DOHH2 (cell line): ENCODE measurements around the gene SLC49A3.

Experiments
- H3F3A ChIP-seq: fragments of 200-600 bp; sonication (generic), shearing (Covaris generic); 2 replicates; pipeline ENCODE4 v1.6.0; 2016; ENCODE audit warnings: antibody characterized with exemption, mild to moderate bottlenecking; ENCODE audit not compliant: control insufficient read depth, insufficient read depth
- H3K27ac ChIP-seq: fragments of 200-600 bp; sonication (generic); 2 replicates; pipeline ENCODE4 v1.5.1; 2014; ENCODE audit warnings: low read depth, mild to moderate bottlenecking, low read length, moderate library complexity
- H3K27me3 ChIP-seq: fragments of 200-600 bp; sonication (generic); 2 replicates; pipeline ENCODE4 v1.6.1; 2014; ENCODE audit warnings: mild to moderate bottlenecking, low read length, mixed read lengths; ENCODE audit not compliant: control insufficient read depth
- H3K36me3 ChIP-seq: fragments of 200-600 bp; sonication (generic); 2 replicates; pipeline ENCODE4 v1.6.1; 2014; ENCODE audit warnings: mild to moderate bottlenecking, low read length, moderate library complexity, mixed read lengths; ENCODE audit not compliant: control insufficient read depth
- H3K4me1 ChIP-seq: fragments of 200-600 bp; sonication (generic); 2 replicates; pipeline ENCODE4 v1.6.1; 2014; ENCODE audit warnings: mild to moderate bottlenecking, low read length, mixed read lengths; ENCODE audit not compliant: control insufficient read depth
- H3K4me2 ChIP-seq: fragments of 200-600 bp; sonication (generic); 2 replicates; pipeline ENCODE4 v1.6.0; 2014; ENCODE audit warnings: mild to moderate bottlenecking, low read length, moderate library complexity
- H3K4me3 ChIP-seq: fragments of 200-600 bp; sonication (generic); 2 replicates; pipeline ENCODE4 v1.5.1; 2014; ENCODE audit warnings: mild to moderate bottlenecking, low read length, mixed read lengths
- H3K79me2 ChIP-seq: fragments of 200-600 bp; sonication (generic); 2 replicates; pipeline ENCODE4 v1.6.1; 2014; ENCODE audit warnings: mild to moderate bottlenecking, low read length, mixed read lengths; ENCODE audit not compliant: control insufficient read depth
- H3K9me2 ChIP-seq: fragments of 200-600 bp; sonication (generic); replicated peaks from 2 replicates; pipeline ENCODE4 v1.6.1; 2014; ENCODE audit warnings: mild to moderate bottlenecking, low read length, mixed read lengths; ENCODE audit not compliant: control insufficient read depth
- H3K9me3 ChIP-seq: fragments of 200-600 bp; sonication (generic); 2 replicates; pipeline ENCODE4 v1.6.1; 2014; ENCODE audit warnings: antibody characterized with exemption, low read length, mixed read lengths; ENCODE audit not compliant: control insufficient read depth, insufficient read depth
- H4K20me1 ChIP-seq: fragments of 200-600 bp; sonication (generic); 2 replicates; pipeline ENCODE4 v1.6.0; 2014; ENCODE audit warnings: low read depth, mild to moderate bottlenecking, antibody characterized with exemption, low read length, moderate library complexity; ENCODE audit not compliant: control insufficient read depth, insufficient read depth
- EZH2phosphoT487 ChIP-seq: fragments of 200-600 bp; sonication (generic); IDR thresholded peaks from 2 replicates; pipeline ENCODE4 v1.6.1; 2017; ENCODE audit warnings: borderline replicate concordance, mild to moderate bottlenecking, antibody characterized with exemption, low read length, moderate library complexity, mixed read lengths
- TF ChIP-seq, protein P1 (sequence below): fragments of 200-600 bp; sonication (generic); IDR thresholded peaks from one replicate; pipeline ENCODE4 v1.5.1; 2014; ENCODE audit warnings: antibody characterized with exemption, mild to moderate bottlenecking, low read depth, low read length; ENCODE audit not compliant: poor library complexity, severe bottlenecking

SLC49A3 gene

DNA sequence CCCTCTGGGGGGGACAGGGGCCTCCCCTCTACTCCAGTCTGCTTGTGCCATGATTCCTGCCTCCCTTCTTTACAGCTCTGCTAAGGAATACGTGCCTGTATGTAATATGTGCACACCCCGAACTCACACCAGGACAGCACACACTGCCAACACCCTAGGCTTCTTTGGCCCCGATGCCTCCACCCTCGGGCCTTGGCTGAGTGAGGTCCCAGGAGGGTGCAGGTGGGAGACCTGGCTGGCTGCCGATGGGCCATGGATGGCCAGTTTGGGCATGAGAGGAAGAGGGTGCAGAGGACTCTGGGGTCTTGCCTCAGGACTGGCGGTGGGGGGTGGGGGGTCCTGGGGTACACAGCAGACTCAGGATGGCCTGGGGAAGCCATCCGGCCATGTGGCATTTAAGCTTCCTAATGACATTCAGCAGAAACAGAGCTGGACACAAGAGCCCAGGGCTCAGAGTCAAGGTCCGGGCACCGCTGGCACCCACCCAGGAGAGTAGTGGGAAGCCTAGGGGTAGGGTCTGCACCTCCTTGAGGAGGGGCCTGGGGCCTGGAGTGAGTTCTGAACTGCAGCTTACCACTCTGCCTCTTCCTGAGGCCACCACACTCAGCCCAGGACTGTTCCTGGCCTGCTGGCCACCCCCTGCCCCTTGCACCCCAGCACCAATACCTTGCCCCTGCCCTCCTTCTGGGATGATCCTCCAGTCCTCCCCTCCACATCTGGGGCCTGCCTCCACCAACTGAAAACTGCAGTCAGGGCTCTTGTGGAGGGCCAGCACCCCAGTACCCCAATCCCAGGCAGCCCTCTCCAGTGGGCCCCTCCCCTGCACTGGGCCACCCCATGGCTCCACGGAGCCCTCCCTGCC lies 14.6 kb upstream of the SLC49A3 start:
- peaks cover 11% of the 10 kb centered on the region for H3K36me3 ChIP-seq
- no peak overlapping the region for H3K27ac ChIP-seq
- H4K20me1 ChIP-seq: peaks cover 1% of the 10 kb centered on the region; the same call in 1 of the 2 replicates
- H3K4me3 ChIP-seq: no peak overlapping the region
- no peak for TF ChIP-seq EZH2phosphoT487
- TF ChIP-seq, protein P1, sequence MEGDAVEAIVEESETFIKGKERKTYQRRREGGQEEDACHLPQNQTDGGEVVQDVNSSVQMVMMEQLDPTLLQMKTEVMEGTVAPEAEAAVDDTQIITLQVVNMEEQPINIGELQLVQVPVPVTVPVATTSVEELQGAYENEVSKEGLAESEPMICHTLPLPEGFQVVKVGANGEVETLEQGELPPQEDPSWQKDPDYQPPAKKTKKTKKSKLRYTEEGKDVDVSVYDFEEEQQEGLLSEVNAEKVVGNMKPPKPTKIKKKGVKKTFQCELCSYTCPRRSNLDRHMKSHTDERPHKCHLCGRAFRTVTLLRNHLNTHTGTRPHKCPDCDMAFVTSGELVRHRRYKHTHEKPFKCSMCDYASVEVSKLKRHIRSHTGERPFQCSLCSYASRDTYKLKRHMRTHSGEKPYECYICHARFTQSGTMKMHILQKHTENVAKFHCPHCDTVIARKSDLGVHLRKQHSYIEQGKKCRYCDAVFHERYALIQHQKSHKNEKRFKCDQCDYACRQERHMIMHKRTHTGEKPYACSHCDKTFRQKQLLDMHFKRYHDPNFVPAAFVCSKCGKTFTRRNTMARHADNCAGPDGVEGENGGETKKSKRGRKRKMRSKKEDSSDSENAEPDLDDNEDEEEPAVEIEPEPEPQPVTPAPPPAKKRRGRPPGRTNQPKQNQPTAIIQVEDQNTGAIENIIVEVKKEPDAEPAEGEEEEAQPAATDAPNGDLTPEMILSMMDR: no peak
- no peak overlapping the region for H3K4me2 ChIP-seq
- H3K27me3 ChIP-seq: no peaks in the 10 kb centered on the region
- H3K79me2 ChIP-seq: peaks cover 30% of the 10 kb centered on the region
- peaks cover 43% of the 10 kb centered on the region for H3K4me1 ChIP-seq
- H3K9me3 ChIP-seq: no peaks in the 10 kb centered on the region
- no peaks in the 10 kb centered on the region for H3K9me2 ChIP-seq
- peaks cover 2% of the 10 kb centered on the region; the same call in 1 of the 2 replicates for H3F3A ChIP-seq

DNA sequence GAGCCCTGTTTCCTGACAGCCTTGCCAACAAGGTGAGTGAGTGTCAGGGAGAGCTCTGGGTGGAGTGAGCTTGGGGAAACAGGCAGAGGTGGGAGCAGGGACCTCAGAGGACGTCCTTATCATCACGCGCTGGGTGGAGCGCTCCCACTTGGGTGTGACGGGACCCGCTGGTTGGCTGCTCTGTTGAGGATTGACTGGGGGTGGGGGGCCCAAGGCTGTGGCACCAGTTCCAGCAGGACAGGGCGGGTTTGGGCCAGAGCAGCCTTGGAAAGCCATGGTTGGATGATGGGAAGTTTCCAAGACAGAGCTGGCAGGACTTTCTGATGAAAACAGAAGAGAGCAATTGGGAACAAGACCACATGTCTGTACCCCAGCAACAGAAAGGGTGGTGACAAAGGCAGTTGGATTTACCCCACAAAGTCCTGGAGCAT lies 13.7 kb upstream of the SLC49A3 start:
- H3K27me3 ChIP-seq: no peaks in the 10 kb centered on the region
- H3K4me3 ChIP-seq: no peak overlapping the region
- peaks cover 20% of the 10 kb centered on the region for H3K79me2 ChIP-seq
- H4K20me1 ChIP-seq: no peaks in the 10 kb centered on the region
- TF ChIP-seq EZH2phosphoT487: no peak
- no peak overlapping the region for H3K4me2 ChIP-seq
- H3K9me3 ChIP-seq: no peaks in the 10 kb centered on the region
- H3F3A ChIP-seq: peaks cover 4% of the 10 kb centered on the region; the same call in 1 of the 2 replicates
- H3K9me2 ChIP-seq: no peaks in the 10 kb centered on the region
- H3K27ac ChIP-seq: no peak overlapping the region
- peaks cover 5% of the 10 kb centered on the region for H3K36me3 ChIP-seq
- peaks cover 51% of the 10 kb centered on the region for H3K4me1 ChIP-seq

DNA sequence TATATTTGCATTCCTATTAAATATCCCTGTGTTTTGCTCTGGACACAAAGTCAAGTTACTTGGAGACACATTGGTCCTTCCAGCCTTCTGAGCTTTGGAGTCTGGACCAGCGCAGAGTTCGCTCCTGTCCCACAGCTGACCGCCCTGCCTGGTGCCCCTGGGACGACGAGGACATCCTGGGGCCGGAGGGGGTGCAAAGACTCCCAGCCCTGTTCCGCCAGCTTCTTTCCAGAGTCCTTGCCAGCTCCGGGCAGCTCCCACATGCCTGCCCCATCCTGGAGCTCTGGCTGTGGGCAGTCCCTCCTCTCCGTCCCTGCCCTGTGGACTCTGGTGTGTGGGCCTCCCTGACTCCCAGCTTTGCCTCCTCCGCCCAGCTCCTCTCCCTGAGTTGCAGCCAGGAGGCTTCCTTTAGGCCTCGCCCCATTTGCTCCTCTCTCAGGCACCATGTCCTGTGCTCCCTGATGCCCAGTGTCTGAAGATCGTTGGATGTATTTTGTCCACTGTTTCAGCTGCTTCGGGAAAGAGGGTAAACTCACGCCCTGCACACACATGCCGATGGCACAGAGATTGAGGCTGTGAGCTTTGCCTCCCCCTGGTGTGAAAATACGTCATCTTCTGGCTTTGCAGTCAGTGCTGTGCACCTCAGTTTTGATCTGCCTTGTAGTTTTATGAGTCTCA lies 11.8 kb upstream of the SLC49A3 start:
- H4K20me1 ChIP-seq: no peaks in the 10 kb centered on the region
- no peaks in the 10 kb centered on the region for H3K9me2 ChIP-seq
- H3K36me3 ChIP-seq: peaks cover under 1% of the 10 kb centered on the region
- H3K27me3 ChIP-seq: no peaks in the 10 kb centered on the region
- H3K4me3 ChIP-seq: peak overlapping the region; percentile 69; the same call in 1 of the 2 replicates
- H3K27ac ChIP-seq: peak overlapping the region; percentile 92
- peak overlapping the region; percentile 90 for H3K4me2 ChIP-seq
- peaks cover 55% of the 10 kb centered on the region for H3K4me1 ChIP-seq
- H3K79me2 ChIP-seq: peaks cover 1% of the 10 kb centered on the region
- peaks cover 7% of the 10 kb centered on the region; the same call in 1 of the 2 replicates for H3F3A ChIP-seq
- H3K9me3 ChIP-seq: no peaks in the 10 kb centered on the region
- TF ChIP-seq EZH2phosphoT487: no peak
- TF ChIP-seq, protein P1: no peak
